ENCODE data around the gene UBA6.
"Not testable (repeated sequence)": the region's sequence is repeated elsewhere in the genome, so short reads cannot be mapped to it uniquely, and the experiment has no call there.

UBA6 gene

GRCh38 chr4:67713529-67714247, 12.7 kb upstream of the UBA6 start:
- DNase-seq = no peak

DNA sequence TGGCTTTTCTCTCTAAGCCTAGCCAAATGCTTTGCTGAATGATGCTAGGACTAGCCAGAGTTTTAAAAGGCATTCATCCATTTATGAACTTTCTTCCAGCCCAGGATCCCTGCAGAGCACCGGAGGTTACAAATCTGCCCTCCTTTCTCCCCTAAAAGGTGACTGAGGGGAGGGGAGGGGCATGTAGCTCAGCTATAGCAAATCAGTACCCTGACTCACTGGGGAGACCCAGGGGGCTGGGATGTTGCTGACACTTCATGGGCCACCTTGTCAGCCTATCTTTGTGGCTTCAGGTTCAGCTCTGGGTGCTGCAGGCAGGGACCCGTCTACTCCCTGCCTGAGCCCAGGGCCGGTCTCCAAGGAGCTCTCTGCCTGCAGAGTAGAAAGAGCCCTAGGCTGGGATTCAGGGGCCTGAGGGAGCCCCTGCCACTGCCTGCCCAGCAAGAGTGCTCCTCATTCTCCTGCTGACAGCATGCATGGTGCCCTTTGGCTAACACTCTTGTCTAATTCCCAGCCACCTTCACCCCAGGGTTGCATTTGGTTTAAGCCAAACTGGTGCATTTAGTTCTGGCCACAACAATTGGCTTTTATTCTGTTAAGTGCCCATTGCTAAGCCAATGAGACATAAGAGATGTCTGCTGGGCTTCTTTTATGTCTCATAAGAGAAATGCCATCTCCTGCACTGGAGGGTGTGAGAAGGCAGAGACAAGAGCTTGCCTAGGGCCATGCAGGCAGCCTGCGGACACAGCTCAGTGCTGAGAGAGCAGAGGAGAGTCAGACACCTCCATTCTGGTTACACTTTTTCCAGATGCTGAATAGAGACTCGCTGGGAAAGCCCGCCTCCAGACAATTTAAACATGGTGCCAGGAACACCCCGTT, 11.9 kb upstream of the UBA6 start:
- DNase-seq = no peak

DNA sequence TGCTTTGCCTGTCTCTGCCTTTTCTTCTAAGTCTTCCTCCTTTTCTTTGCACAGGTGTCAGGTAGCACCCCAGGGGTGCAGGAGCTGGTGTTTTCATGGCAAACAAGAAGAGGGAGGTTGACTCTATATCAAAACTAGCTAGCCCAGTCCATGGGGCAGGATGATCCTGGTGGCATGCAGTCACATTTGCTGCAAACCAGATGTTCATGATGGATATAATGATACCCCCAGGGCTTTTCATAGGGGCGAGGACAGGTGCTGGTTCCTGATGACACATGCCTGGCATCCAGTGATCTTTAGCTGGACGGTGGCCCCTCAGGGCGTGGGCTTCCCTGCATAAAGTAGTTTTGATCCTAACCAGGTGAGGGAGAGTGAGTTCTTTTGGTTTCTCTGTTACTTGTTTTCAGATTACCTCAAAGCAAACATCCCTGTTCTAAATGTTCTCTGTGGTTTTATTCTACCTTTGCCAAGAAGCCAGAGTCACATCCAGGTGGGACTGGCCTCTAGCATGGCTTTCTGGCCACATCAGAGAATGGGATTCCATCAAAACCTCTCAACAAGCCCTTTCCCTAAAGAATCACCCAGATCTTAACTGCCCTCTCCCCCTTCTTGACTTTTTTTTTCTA, 11.2 kb upstream of the UBA6 start:
- DNase-seq = no peak

DNA sequence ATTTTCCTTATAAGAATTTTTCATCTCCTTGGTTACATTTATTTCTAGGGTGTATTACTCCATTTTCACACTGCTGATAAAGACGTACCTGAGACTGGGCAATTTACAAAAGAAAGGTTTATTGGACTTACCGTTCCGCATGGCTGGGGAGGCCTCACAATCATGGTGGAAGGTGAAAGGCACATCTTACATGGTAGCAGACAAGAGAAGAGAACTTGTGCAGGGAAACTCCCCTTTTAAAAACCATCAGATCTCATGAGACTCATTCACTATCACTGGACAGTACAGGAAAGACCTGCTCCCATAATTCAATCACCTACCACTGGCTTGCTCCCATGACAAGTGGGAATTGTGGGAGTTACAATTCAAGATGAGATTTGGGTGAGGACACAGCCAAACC, 5.7 kb upstream of the UBA6 start:
- not testable (repeated sequence) for DNase-seq

- DNase-seq = no peak
These were observed 3.9 kb upstream of the UBA6 start for GRCh38 chr4:67704843-67705242.

GRCh38 chr4:67702166-67702565, 1.2 kb upstream of the UBA6 start:
- no peak for DNase-seq

- DNase-seq = no peak
These were observed 529 bp upstream of the UBA6 start for GRCh38 chr4:67701517-67701850.

DNA sequence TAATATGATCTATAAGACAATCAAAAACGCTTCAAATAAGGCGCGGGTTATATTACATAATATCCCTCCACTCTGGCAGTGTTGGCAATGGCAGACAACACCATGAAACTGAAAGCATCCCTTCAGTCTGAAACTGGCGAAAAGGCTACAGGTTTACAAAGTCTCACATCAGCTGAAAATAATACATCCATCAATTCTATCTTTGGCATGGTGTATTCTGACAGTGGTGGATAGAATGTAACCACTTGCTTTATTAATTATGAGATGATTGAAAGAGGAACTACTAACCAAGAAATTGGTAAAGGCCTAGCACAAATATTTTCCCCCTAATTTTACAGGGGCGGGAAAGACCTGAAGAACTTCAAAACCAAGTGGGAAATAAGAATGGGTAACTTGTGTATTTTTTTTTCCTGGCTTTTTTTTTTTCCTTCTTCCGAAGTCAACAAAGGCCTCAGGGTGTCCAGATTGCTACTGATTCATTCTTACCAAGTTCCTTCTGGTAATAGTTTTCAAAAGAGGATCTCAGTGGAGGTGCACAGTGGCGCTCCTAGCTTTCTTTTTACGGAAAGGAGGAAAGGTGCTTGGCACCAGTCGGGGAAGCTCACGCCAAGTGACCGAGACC, 728 bp downstream of the UBA6 start:
- DNase-seq = no peak

DNA sequence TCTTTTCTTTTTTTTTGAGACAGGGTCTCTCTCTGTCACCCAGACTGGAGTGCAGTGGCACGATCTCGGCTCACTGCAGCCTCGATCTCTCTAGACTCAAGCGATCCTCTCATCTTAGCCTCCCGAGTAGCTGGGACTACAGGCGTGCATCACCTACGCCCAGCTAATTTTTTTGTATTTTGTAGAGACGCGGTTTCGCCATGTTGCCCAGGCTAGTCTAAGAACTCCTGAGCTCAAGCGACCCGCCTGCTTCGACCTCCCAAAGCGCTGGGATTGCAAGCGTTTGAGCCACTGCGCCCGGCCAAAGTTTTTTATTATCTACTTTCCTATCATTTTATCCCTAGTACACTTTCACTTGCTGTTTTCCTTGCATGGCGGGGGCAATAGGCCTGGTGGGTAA, 1.4 kb downstream of the UBA6 start:
- DNase-seq = no peak

DNA sequence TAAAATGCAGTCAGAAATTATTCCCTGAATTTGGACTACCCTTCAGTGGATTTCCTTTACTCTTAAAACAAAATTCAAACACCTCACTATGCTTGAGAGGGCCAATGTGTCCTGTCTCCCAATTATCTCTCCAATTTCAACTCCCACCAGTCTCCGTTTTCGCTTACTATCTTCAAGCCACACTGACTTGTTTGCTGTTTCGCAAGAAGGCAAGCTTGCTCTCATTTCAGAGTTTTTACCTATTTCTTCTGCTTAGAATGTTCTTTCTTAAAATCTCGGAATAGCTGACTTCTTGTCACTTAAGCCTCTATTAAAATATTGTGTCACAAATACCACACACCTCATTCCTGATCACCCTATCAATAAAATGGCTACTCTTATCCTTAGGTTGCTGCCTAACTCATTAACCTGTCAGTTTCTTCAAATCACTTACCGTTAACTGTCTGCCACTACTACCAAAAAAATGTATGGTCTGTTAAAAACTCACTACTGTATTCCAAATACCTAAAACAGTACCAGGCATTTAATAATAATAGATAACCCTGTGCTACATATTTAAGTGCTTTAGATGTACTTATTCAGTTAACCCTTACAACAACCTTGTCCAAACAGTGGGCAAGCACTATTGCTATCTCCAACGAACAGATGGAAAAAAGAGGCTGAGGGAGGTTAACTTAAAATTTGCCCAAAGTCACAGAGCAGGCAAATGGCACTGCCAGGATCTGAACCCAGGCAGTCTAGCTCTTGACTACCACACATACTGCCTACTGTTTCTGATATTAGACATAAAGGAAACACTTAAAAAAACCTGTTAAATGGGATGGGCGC, 2.9 kb downstream of the UBA6 start:
- DNase-seq = no peak

- DNase-seq = no peak
These were observed 4.9 kb downstream of the UBA6 start for GRCh38 chr4:67696061-67696460.

- no peak for DNase-seq
These were observed 6.3 kb downstream of the UBA6 start for GRCh38 chr4:67694662-67695061.

- DNase-seq = no peak
These were observed 9.6 kb downstream of the UBA6 start for GRCh38 chr4:67691328-67691727.

- DNase-seq = no peak
These were observed 13.3 kb downstream of the UBA6 start for GRCh38 chr4:67687636-67688035.

DNA sequence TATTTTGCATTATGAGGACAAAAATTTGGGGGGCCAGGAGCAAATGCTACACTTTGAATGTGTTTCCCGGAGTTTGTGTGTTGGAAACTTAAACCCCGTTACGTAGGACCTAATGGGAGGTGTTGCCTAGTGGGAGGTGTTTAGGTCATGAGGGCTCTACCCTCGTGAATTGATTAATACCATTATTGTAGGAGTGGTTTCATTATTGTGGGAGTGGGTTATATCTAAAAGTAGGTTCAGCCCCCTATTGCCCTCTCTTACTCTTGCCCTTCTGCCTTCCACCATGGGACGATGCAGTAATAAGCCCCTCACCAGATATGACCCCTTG, 15.5 kb downstream of the UBA6 start:
- no peak for DNase-seq

- no peak for DNase-seq
These were observed 16.0 kb downstream of the UBA6 start for GRCh38 chr4:67684839-67685531.

DNA sequence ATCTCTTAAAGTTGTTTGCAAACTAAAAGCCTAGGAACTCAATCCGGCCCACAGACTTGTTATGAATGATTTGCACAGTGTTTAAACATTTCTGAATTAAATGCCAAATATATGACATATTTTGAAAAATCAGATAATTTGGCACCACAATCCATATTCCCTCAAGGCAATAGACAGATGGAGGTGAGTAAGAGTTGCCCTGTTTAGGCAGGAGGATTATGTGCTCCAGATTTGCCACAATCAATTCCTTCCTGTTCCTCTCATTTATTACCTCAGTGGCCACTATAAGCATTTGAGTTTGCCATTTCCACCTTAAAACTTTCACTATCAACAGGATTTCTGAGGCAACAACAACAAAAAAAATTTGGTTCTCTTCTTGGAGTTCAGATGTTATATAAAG, 18.7 kb downstream of the UBA6 start:
- DNase-seq = no peak

DNA sequence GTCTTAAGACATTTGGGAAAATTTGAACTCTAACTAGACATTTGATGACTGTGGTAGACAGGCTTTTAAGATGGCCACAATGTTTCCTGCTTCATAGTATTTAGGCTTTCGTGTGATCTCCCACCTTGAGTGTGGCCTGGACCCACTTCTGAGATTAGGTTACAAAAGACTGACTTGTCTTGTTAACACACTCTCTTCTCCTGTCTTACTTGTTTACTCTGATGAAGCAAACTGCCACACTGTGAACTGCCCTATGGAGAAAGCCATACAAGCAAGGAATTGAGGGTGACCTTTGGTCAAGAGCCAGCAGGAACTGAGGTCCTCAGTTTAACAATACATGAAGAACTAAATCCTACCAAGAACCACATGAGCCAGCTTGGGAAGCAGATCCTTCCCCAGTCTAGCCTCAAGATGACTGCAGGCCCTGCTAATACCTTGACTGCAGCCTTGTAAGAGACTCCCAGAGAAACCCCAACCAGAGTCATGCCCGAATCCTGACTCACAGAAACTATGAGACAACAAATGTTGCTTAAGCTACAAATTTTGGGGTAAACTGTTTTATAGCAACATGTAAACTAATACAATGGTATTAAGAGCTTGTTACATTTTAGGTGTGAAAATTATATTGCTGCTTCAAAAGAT, 20.3 kb downstream of the UBA6 start:
- DNase-seq = no peak

DNA sequence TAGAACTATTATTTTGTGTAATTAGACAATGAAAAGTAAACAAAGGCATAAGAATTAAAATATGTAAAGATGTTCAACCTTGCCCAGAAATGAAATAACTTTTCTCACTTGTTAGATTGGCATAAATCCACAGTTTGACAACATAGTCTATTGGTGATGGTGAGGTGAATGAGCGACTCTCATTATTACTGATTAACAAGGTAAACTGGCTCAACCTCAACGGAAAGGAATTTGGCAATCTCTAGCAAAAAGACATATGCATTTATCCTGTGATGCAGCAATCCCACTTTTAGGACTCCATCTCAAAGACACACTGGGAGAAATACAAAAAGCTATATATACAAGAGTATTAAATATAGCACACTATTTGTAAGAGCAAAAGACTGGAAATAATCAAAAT, 22.3 kb downstream of the UBA6 start:
- DNase-seq = no peak

- no peak for DNase-seq
These were observed 26.9 kb downstream of the UBA6 start for GRCh38 chr4:67674098-67674497.

- DNase-seq = no peak
These were observed 32.6 kb downstream of the UBA6 start for GRCh38 chr4:67668315-67668714.

- DNase-seq = no peak
These were observed 40.5 kb downstream of the UBA6 start for GRCh38 chr4:67660418-67660817.

Measured in activated effector memory CD4-positive, alpha-beta T cell treated with anti-CD3 and anti-CD28 coated beads, Interleukin-2, amount 50 U/mL, for 16 hours (primary cell).